NCI-H748 (cell line): Measurements from ENCODE around the gene RFPL4A.
"Not testable (repeated sequence)": the region's sequence is repeated elsewhere in the genome, so short reads cannot be mapped to it uniquely, and the experiment has no call there.

Source experiments
- DNase-seq: peaks from one replicate; lab custom pipeline; 2025; ENCODE audit not compliant: unreplicated experiment; lab: John Stamatoyannopoulos, UW

Gene RFPL4A

GRCh38 chr19:55758797-55759196 lies at the start of gene RFPL4A:
TSS of gene RFPL4A (plus strand) at chr19:55759097. CDS start at chr19:55761801, 2,704 bp downstream.
- DNase-seq: not testable (repeated sequence)

- DNase-seq: no peak
These were observed 47.2 kb upstream of the RFPL4A start for GRCh38 chr19:55711719-55712118.

DNA sequence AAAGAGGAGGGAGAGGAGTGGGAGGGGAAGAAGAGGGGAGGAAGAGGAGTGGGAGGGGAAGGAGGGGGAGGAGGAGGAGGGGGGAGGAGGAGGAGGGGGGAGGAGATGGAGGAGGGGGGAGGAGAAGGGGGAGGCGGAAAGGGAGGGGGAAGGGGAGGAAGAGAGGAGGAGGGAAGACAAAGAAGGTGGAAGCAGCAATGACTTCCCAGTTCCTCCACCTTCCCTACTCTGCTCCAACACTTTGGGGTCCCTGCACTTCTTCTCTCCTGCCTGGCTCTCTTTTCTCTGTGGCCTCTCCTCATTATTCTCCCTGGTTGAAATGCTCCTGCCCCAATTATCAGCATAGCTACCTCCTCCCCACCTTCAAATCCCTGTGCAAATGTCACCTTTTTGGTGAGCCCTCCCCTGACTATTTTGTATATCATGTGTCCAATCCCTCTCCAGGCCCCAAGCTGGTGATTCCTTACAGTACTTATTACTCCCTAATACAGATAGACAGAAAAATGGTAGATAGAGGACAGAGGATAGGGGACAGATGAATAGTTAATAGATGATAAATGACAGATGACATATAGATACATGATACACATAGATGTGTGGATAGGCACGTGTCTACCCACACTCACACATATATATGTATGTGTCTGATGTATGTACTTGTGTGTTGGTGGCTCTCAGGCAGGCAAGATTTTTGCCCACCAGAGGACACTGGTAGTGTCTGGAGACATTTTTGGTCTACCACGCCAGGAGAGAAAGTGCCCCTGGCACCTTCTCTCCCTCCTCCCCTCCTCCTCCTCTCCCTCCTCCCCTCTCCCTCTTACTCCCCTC lies 45.9 kb upstream of the RFPL4A start:
- DNase-seq: no peak

DNA sequence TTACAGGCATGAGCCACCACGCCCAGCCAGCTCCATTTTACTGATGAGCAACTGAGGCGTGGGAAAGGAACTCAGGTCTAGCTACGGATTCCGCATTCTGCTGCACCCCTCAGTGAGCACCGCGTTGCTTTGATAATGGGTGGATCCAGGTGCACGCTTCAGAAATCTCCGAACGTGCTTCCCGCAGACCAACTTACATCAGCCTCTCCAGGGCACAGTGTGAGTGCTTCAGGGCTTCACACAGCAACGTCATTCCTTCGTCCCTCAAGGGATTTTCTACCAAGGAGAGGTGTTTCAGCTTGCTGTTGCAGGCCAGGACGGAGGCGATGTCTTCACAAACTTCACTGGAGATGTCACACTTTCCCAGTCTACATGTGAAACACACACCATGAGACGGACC lies 42.4 kb upstream of the RFPL4A start:
- no peak for DNase-seq

- DNase-seq: no peak
These were observed 41.6 kb upstream of the RFPL4A start for GRCh38 chr19:55717251-55717650.

DNA sequence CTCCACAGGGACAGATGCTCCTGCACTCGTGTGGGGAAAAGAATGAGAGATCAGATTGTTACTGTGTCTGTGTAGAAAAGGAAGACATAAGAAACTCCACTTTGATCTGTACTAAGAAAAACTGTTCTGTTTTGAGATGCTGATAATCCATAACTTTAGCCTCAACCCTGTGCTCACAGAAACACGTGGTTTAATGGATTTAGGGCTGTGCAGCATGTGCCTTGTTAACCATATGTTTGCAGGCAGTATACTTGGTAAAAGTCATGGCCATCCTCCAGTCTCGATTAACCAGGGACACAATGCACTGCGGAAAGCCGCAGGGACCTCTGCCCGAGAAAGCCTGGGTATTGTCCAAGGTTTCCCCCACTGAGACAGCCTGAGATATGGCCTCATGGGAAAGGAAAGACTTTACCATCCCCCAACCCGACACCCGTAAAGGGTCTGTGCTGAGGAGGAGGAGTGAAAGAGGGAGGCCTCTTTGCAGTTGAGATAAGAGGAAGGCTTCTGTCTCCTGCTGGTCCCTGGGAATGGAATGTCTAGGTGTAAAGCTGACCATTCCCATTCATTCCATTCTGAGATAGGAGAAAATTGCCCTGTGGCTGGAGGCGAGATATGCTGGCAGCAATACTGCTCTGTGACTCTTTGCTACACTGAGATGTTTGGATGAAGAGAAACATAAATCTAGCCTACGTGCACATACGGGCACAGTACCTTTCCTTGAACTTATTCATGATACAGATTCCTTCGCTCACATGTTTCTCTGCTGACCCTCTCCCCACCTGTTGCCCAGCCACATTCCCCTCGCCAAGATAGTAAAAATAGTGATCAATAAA lies 40.8 kb upstream of the RFPL4A start:
- not testable (repeated sequence) for DNase-seq

DNA sequence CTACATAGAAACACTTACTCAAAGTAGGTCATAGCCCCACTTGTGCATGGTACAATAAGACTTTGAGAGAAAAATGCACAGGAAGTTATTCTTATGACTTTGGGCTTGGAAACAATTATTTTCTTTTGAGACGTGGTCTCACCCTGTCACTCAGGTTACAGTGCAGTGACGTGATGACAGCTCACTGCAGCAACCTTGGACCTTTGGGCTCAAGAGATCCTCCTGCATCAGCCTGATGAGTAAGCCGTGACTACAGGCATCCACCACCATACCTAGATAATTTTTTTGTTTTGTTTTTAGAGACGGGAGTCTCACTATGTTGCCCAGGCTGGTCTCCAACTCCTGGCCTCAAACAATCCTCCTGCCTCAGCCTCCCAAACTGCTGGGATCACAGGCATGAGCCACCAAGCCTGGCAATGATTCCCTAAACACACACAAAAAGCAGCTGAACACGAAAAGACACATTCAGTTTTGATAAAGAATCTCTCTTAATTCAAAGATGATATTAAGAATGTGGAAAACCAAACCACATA lies 38.6 kb upstream of the RFPL4A start:
- no peak for DNase-seq

GRCh38 chr19:55720801-55721200 lies 38.1 kb upstream of the RFPL4A start:
- DNase-seq: no peak

DNA sequence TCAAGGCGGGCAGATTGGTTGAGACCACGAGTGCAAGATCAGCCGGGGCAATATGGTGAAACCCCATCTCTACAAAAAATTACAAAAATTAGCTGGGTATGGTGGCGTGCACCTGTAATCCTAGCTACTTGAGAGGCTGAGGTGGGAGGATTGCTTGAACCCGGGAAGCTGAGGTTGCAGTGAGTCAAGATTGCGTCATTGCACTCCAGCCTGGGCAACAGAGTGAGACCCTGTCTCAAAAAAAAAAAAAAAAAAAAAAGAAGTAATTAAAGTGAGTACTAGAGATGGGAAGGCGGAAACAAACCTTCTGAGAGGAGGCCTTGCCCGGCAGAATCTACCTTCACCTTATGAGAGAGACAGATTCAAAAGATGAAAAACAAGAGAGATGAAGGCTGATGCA lies 35.4 kb upstream of the RFPL4A start:
- DNase-seq: no peak

- DNase-seq: not testable (repeated sequence)
These were observed 28.5 kb upstream of the RFPL4A start for GRCh38 chr19:55730378-55730777.

DNA sequence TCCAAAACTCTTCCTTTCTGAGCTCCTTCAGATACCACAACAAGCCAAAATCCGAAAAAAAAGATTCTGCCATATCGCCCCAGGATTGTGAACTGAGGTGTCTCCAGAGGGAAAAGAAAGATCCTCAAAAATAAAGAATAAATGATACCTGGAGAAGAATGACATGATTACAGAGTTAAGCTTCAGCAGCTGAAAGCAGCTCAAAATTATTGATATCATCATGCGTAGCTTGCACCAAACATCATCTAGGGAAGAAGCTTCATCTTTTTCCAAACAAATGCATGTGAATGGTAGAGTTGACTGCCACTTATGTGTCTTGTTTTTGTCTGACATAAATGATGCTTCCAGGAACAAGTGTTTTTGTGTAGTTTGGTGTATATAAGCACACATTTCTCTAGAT lies 20.6 kb upstream of the RFPL4A start, which contains the start of gene NLRP9:
TSS of gene NLRP9 (minus strand) at position 101 of the 400 bp plus-strand sequence. CDS start at position 73, 28 bp downstream.
- DNase-seq: no peak

DNA sequence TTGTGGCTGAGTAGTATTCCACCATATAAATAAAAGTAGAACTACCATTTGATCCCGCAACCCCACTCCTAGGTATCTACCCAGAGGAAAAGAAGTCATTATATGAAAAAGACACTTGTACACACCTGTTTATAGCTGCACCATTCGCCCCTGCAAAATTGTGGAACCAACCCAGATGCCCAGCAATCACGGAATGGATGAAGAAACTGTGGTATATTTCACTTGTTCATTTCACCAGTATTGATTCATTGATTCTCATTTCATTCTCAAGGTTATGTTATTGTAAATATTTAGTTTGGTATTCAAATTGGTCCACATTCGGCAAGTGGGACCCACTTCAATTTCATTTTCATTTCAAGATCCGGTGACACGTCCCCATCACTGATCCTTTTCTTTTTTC lies 8.2 kb upstream of the RFPL4A start:
- no peak for DNase-seq

- DNase-seq: no peak
These were observed 5.5 kb upstream of the RFPL4A start for GRCh38 chr19:55753401-55753800.

DNA sequence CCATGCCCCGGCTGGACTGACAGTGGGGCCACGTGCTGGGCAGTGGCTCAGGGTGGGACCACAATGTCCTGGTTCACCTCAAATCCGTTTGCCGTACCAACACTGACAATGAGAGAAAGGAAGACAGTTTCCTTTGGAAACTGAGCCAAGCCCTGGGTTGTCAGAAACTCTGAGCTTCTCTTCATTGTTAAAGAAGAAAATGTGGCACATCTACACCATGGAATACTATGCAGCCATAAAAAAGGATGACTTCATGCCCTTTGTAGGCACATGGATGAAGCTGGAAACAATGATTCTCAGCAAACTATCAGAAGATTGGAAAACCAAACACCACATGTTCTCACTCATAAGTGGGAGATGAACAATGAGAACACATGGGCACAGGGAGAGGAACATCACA lies 2.1 kb upstream of the RFPL4A start:
- DNase-seq: not testable (repeated sequence)

DNA sequence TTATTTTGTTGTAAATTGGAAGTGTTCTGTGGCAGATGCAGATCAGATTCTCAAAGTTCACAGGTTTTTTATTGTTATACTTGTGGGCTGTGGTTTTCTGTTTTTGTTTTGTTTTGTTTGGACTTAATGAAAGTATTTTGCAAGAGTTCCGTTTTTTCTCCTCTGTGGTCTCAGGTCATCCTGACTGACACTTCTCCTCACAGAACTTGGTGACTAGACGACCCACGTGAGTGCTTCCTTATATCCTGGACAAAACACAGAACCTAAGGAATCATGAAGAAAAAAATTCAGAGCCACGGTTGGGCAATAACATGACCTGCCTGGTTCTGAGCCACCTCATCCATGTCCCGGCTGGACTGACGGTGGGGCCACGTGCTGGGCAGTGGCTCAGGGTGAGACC lies 7.6 kb downstream of the RFPL4A start:
- no peak for DNase-seq

DNA sequence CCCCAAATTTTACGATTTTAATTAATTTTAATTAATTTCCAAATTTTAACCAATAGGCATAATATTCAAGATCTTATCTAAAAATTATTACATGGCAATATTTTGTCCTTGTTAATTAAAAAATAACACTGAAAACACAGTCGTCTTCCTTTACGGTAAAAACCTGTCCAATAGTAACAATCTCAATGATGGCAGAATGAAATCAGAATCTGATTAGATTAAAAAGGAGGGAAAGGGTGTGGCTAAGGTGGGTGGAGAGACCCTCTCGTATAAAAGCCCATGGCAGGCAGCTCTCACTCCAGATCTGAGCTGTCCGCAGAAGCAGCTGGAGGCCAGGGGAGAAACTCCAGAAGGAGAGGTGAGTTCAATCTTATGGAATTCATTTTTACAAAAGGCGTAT lies 9.9 kb downstream of the RFPL4A start, which contains the start of gene RFPL4AL1:
TSS of gene RFPL4AL1 (plus strand) at position 301 of the 400 bp plus-strand sequence. CDS start 2,687 bp downstream, outside the sequence.
- not testable (repeated sequence) for DNase-seq

GRCh38 chr19:55769632-55770031 lies 10.7 kb downstream of the RFPL4A start:
- not testable (repeated sequence) for DNase-seq

GRCh38 chr19:55777528-55777927 lies 18.6 kb downstream of the RFPL4A start:
- DNase-seq: peak; percentile 67

DNA sequence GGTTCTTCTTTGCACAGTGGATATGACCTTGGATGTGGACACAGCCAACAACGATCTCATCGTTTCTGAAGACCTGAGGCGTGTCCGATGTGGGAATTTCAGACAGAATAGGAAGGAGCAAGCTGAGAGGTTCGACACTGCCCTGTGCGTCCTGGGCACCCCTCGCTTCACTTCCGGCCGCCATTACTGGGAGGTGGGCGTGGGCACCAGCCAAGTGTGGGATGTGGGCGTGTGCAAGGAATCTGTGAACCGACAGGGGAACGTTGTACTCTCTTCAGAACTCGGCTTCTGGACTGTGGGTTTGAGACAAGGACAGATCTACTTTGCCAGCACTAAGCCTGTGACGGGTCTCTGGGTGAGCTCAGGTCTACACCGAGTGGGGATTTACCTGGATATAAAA lies 19.4 kb downstream of the RFPL4A start:
- DNase-seq: peak; percentile 55

DNA sequence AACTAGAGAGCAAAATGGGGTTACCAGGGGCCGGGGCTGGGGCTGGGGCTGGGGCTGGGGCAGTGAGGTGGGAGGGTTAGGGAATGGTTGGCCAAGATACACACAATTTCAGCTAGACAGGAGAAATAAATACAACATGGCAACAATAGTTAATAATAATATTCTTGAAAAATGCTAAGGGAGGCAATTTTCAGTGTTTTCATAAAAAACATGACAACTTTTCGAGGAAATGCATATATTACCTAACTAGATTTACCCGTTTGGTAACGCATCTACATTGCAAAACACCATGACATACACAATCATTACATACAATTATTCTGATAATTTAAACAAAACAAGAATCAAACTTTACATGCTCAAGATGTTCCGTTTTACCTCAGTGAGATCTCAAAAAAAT lies 22.2 kb downstream of the RFPL4A start:
- DNase-seq: no peak

GRCh38 chr19:55795021-55795420 lies 36.1 kb downstream of the RFPL4A start:
- no peak for DNase-seq
